Activated CD8-positive, alpha-beta memory T cell treated with anti-CD3 and anti-CD28 coated beads, Interleukin-2, amount 50 U/mL, for 24 hours (primary cell): ENCODE measurements around the gene FHAD1.
"Not testable (repeated sequence)": the region's sequence is repeated elsewhere in the genome, so short reads cannot be mapped to it uniquely, and the experiment has no call there.

Experiments
- DNase-seq: peaks from one replicate; pipeline ENCODE4 v3.0.0-alpha.2; 2020; ENCODE audit errors: extremely low read depth

Gene FHAD1

GRCh38 chr1:15370781-15371520 lies 123.9 kb downstream of the FHAD1 start:
- DNase-seq: no peak

- no peak for DNase-seq
These were observed 124.9 kb downstream of the FHAD1 start for GRCh38 chr1:15371610-15372545.

GRCh38 chr1:15378729-15379128 lies 131.7 kb downstream of the FHAD1 start:
- no peak for DNase-seq

- DNase-seq: not testable (repeated sequence)
These were observed 132.1 kb downstream of the FHAD1 start for GRCh38 chr1:15379151-15379550.

GRCh38 chr1:15380601-15381508 lies 133.8 kb downstream of the FHAD1 start:
- no peak for DNase-seq

GRCh38 chr1:15381805-15382204 lies 134.8 kb downstream of the FHAD1 start:
- DNase-seq: no peak

GRCh38 chr1:15382601-15383518 lies 135.8 kb downstream of the FHAD1 start:
- DNase-seq: no peak

- no peak for DNase-seq
These were observed 136.8 kb downstream of the FHAD1 start for GRCh38 chr1:15383810-15384209.

- no peak for DNase-seq
These were observed 137.4 kb downstream of the FHAD1 start for GRCh38 chr1:15384301-15384901.

- DNase-seq: no peak
These were observed 138.4 kb downstream of the FHAD1 start for GRCh38 chr1:15385420-15385819.

GRCh38 chr1:15386164-15386749 lies 139.2 kb downstream of the FHAD1 start:
- DNase-seq: no peak

- no peak for DNase-seq
These were observed 141.3 kb downstream of the FHAD1 start for GRCh38 chr1:15388201-15388880.

GRCh38 chr1:15389828-15390227 lies 142.8 kb downstream of the FHAD1 start:
- DNase-seq: not testable (repeated sequence)

- DNase-seq: no peak
These were observed 143.6 kb downstream of the FHAD1 start for GRCh38 chr1:15390667-15391066.

GRCh38 chr1:15391366-15391765 lies 144.3 kb downstream of the FHAD1 start:
- no peak for DNase-seq

- no peak for DNase-seq
These were observed 146.6 kb downstream of the FHAD1 start for GRCh38 chr1:15393475-15394257.

- no peak for DNase-seq
These were observed 147.3 kb downstream of the FHAD1 start for GRCh38 chr1:15394258-15394690.

- DNase-seq: no peak
These were observed 150.2 kb downstream of the FHAD1 start for GRCh38 chr1:15397236-15397635.
